Lung (tissue), 12 donors: ENCODE data around the gene SOBP. TPM values are rescaled to one million over a fixed set of nuclear protein-coding genes. Genes with fewer than 3 reads are reported as not detected.

Source experiments
- ATAC-seq: fragments of 200-7000 bp; cut with Tn5 transposase; one replicate; pipeline ENCODE4 v1.9.1; 2020; ENCODE audit warnings: moderate number of reproducible peaks; ENCODE audit not compliant: insufficient read depth, low FRiP score
- DNase-seq, 3 donors: peaks; one replicate each; pipeline ENCODE4 v3.0.0-alpha.2; 2013 to 2017
- H3K27ac ChIP-seq, 2 donors: one replicate each; pipeline ENCODE4 v1.5.1; 2013; ENCODE audit warnings: mild to moderate bottlenecking in 2 of 2, moderate library complexity in 2 of 2, control low read depth in 1 of 2, inconsistent platforms in 1 of 2, low read depth in 1 of 2, low read length in 1 of 2
- H3K27me3 ChIP-seq, 3 donors: one replicate each; pipeline ENCODE4 v1.5.1; 2013; ENCODE audit warnings: low read length in 2 of 3; ENCODE audit not compliant: control insufficient read depth in 3 of 3, insufficient read depth in 3 of 3
- H3K36me3 ChIP-seq, 4 donors: one replicate each; pipeline ENCODE4 v1.5.1; 2013; ENCODE audit warnings: low read length in 4 of 4, mild to moderate bottlenecking in 1 of 4, moderate library complexity in 1 of 4; ENCODE audit not compliant: control insufficient read depth in 4 of 4, insufficient read depth in 4 of 4
- H3K4me1 ChIP-seq, 5 donors: one replicate each; pipeline ENCODE4 v1.5.1; 2013; ENCODE audit warnings: low read length in 5 of 5, mild to moderate bottlenecking in 2 of 5, moderate library complexity in 1 of 5; ENCODE audit not compliant: control insufficient read depth in 5 of 5, insufficient read depth in 5 of 5
- H3K4me3 ChIP-seq: one replicate; pipeline ENCODE4 v1.5.1; 2013; ENCODE audit warnings: mild to moderate bottlenecking, control low read depth, moderate library complexity
- H3K9ac ChIP-seq, 2 donors: one replicate each; pipeline ENCODE4 v1.5.1; 2013; ENCODE audit warnings: low read length in 2 of 2, control low read depth in 1 of 2; ENCODE audit not compliant: insufficient read depth in 1 of 2
- H3K9me3 ChIP-seq, 4 donors: one replicate each; pipeline ENCODE4 v1.5.1; 2013; ENCODE audit warnings: low read length in 3 of 4, mild to moderate bottlenecking in 1 of 4, moderate library complexity in 1 of 4; ENCODE audit not compliant: control insufficient read depth in 4 of 4, insufficient read depth in 3 of 4
- CTCF ChIP-seq: IDR thresholded peaks from 2 replicates; pipeline ENCODE4 v1.5.1; 2012; ENCODE audit warnings: mild to moderate bottlenecking; ENCODE audit errors: control extremely low read depth, extremely low read depth
- WGBS, 2 donors: extraction: QIAGEN DNeasy Blood & Tissue Kit; methylation state at CpG; one replicate each; pipeline ENCODE4 v1.1.7; 2013; 5-methylcytosine and 5-hydroxymethylcytosine counted together
- polyA plus RNA-seq, 2 donors: library from polyadenylated mRNA; stranded (reverse); fragments of 200-250 nt; gene quantifications; one replicate each; pipeline ENCODE4 v1.2.1, GENCODE V29; 2013
- total RNA-seq, 2 donors: library from RNA; depleted of rRNA in 1 of 2; stranded (reverse); fragments of >200 nt in 1 of 2; gene quantifications; one replicate each; pipeline ENCODE4 v1.2.1, GENCODE V29; 2014 to 2021
- donor health status: control.
- donor health status: control.
- donor health status: Bipolar disorder and iron deficiency.
- donor health status: healthy.
- donor health status: DM: yes; HTN: yes; CAD: no.

Gene SOBP
- total and polyA plus RNA-seq, 4 donors: 1.6 to 14.5 (median 5.8) TPM

- Histone ChIP-seq H3K9me3 (no peaks in the 10 kb centered on the region), H3K9ac (no peak overlapping the region), H3K27me3 (no peaks in the 10 kb centered on the region), H3K27ac (peak overlapping the region in 1 of 2 donors; percentile 49), H3K36me3 (peaks cover 0 to 2% (median 0%) of the 10 kb centered on the region in 4 donors), H3K4me3 (no peak overlapping the region), H3K4me1 (peaks cover 0 to 15% (median 4%) of the 10 kb centered on the region in 5 donors)
- WGBS, 2 donors: 67 to 70% methylated on average over 4 of the region's 4 CpGs
- no peak for DNase-seq
- ATAC-seq: no peak
- TF ChIP-seq CTCF: no peak
These were observed 155.8 kb downstream of the SOBP start for GRCh38 chr6:107645740-107646139.

GRCh38 chr6:107646176-107646575 is 156.3 kb downstream of the SOBP start:
- DNase-seq (peak; percentile 52 to 83 (median 68)), ATAC-seq (no peak)
- peaks cover 0 to 2% (median 0%) of the 10 kb centered on the region in 4 donors for H3K36me3 ChIP-seq
- no peaks in the 10 kb centered on the region for H3K27me3 ChIP-seq
- no peak overlapping the region for H3K9ac ChIP-seq
- H3K4me3 ChIP-seq: no peak overlapping the region
- TF ChIP-seq CTCF: no peak
- no peaks in the 10 kb centered on the region for H3K9me3 ChIP-seq
- 53 to 56% methylated on average over 9 of the region's 9 CpGs for WGBS, 2 donors
- no peak overlapping the region for H3K27ac ChIP-seq
- H3K4me1 ChIP-seq: peaks cover 0 to 15% (median 4%) of the 10 kb centered on the region in 5 donors

- Histone ChIP-seq H3K36me3 (no peaks in the 10 kb centered on the region), H3K27me3 (no peaks in the 10 kb centered on the region), H3K4me3 (no peak overlapping the region), H3K9me3 (no peaks in the 10 kb centered on the region), H3K27ac (peak overlapping the region in 1 of 2 donors; percentile 60), H3K9ac (no peak overlapping the region), H3K4me1 (peaks cover 0 to 10% (median 4%) of the 10 kb centered on the region in 5 donors)
- ATAC-seq (no peak), DNase-seq (no peak)
- TF ChIP-seq CTCF: no peak
- 85 to 87% methylated on average over 2 of the region's 2 CpGs for WGBS, 2 donors
These were observed 157.0 kb downstream of the SOBP start for GRCh38 chr6:107646776-107647438.
